ENCODE data around the gene SLC39A11. TPM values are rescaled to one million over a fixed set of nuclear protein-coding genes. Genes with fewer than 3 reads are reported as not detected.

The SLC39A11 gene
- polyA plus RNA-seq, 1 donor from 2014 or later, result 8.0 TPM

DNA sequence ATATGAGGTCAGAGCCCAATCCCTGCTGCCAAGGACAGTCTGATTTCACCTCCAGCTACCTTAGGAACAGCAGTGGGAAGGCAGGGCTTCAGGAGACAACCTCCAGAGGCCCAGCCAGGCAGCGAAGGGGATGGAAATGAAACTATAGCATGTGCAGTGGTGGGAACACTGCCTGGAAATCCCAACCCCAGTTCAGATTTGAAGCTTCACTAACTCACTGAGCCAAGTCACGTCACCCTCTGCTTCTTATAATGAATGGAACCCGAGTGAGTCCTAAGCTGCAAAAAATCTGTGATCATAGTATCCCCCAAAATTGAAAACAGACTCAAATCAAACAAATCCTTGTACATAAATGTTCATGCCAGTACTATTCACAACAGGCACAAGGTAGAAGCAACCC is 36.0 kb upstream of the SLC39A11 start:
- Histone ChIP-seq H2AFZ (ENCODE audit: low read depth, low read length) (no peak overlapping the region), H3K9ac (ENCODE audit: low read length) (no peak overlapping the region), H3K4me2 (ENCODE audit: low read length) (no peak overlapping the region), H3K79me2 (replicated peaks; ENCODE audit: insufficient read depth, low read length) (no peaks in the 10 kb centered on the region), H3F3A (ENCODE audit: insufficient read depth, low read length, poor library complexity, severe bottlenecking) (no peaks in the 10 kb centered on the region), H3K4me3 (ENCODE audit: low read length) (no peak overlapping the region), H4K20me1 (ENCODE audit: insufficient read depth) (no peaks in the 10 kb centered on the region), H3K27me3 (ENCODE audit: insufficient read depth, low read depth, low read length) (no peaks in the 10 kb centered on the region), H3K9me2 (ENCODE audit: insufficient read depth, low read length) (no peaks in the 10 kb centered on the region), H3K27ac (ENCODE audit: low read length) (no peak overlapping the region), H3K9me3 (ENCODE audit: low read length) (no peaks in the 10 kb centered on the region), H3K36me3 (ENCODE audit: insufficient read depth, low read length) (no peaks in the 10 kb centered on the region)
- TF ChIP-seq SMC3 (conservative IDR thresholded peaks at IDR 0.05; ENCODE audit: poor library complexity) (no peak), POLR2AphosphoS5 (IDR thresholded peaks at IDR 0.05) (no peak), RAD21 (conservative IDR thresholded peaks at IDR 0.05) (no peak), MXI1 (conservative IDR thresholded peaks at IDR 0.05; ENCODE audit: poor library complexity, severe bottlenecking) (no peak)

GRCh38 chr17:73126716-73127473 is 34.4 kb upstream of the SLC39A11 start:
- Histone ChIP-seq H3K9me3 (ENCODE audit: low read length) (no peaks in the 10 kb centered on the region), H4K20me1 (ENCODE audit: insufficient read depth) (no peaks in the 10 kb centered on the region), H3K27ac (ENCODE audit: low read length) (no peak overlapping the region), H3K9ac (ENCODE audit: low read length) (no peak overlapping the region), H3K36me3 (ENCODE audit: insufficient read depth, low read length) (no peaks in the 10 kb centered on the region), H2AFZ (ENCODE audit: low read depth, low read length) (no peak overlapping the region), H3K27me3 (ENCODE audit: insufficient read depth, low read depth, low read length) (no peaks in the 10 kb centered on the region), H3K9me2 (ENCODE audit: insufficient read depth, low read length) (no peaks in the 10 kb centered on the region), H3K4me3 (ENCODE audit: low read length) (no peak overlapping the region), H3K4me2 (ENCODE audit: low read length) (no peak overlapping the region), H3K79me2 (replicated peaks; ENCODE audit: insufficient read depth, low read length) (no peaks in the 10 kb centered on the region), H3F3A (ENCODE audit: insufficient read depth, low read length, poor library complexity, severe bottlenecking) (no peaks in the 10 kb centered on the region)
- TF ChIP-seq EZH2 (IDR thresholded peaks at IDR 0.05; ENCODE audit: borderline replicate concordance, insufficient read depth, low read length, poor library complexity, severe bottlenecking) (no peak), TAF1 (IDR thresholded peaks at IDR 0.05; ENCODE audit: low read depth) (no peak), MXI1 (conservative IDR thresholded peaks at IDR 0.05; ENCODE audit: poor library complexity, severe bottlenecking) (no peak), CTCF (IDR thresholded peaks at IDR 0.05; ENCODE audit: poor library complexity, severe bottlenecking) (no peak), RAD21 (conservative IDR thresholded peaks at IDR 0.05) (no peak), EP300 (conservative IDR thresholded peaks at IDR 0.05; ENCODE audit: poor library complexity, severe bottlenecking) (no peak), REST (IDR thresholded peaks at IDR 0.05; ENCODE audit: borderline replicate concordance) (no peak), POLR2AphosphoS5 (IDR thresholded peaks at IDR 0.05) (no peak), SMC3 (conservative IDR thresholded peaks at IDR 0.05; ENCODE audit: poor library complexity) (no peak)
